Subcutaneous adipose tissue (tissue), 4 donors: Measurements from ENCODE around the gene TM2D3. TPM values are rescaled to one million over a fixed set of nuclear protein-coding genes. Genes with fewer than 3 reads are reported as not detected.

ENCODE experiments used
- CTCF ChIP-seq: fragments of 450-650 bp; IDR thresholded peaks from one replicate; pipeline ENCODE4 v1.5.1; 2016; ENCODE audit warnings: low read depth, mild to moderate bottlenecking, control low read depth, antibody characterized with exemption, moderate library complexity
- total RNA-seq, 4 donors: library from RNA; depleted of rRNA; stranded (reverse); fragments of >200 nt; gene quantifications; one replicate each; pipeline ENCODE4 v1.1.0, GENCODE V29; 2016

Gene TM2D3
- total RNA-seq, 4 donors from 2014 or later, result 38.4 to 60.7 (median 47.7) TPM

- no peak for TF ChIP-seq CTCF
These were observed 5.5 kb downstream of the TM2D3 start for GRCh38 chr15:101646672-101647071.

- TF ChIP-seq CTCF, result no peak
These were observed 9.8 kb downstream of the TM2D3 start for GRCh38 chr15:101642361-101642760.

GRCh38 chr15:101641894-101642293, 10.3 kb downstream of the TM2D3 start:
- no peak for TF ChIP-seq CTCF

- TF ChIP-seq CTCF, result no peak
These were observed 10.9 kb downstream of the TM2D3 start for GRCh38 chr15:101641129-101641764.

- TF ChIP-seq CTCF, result no peak
These were observed 12.5 kb downstream of the TM2D3 start for GRCh38 chr15:101639667-101640066.

- TF ChIP-seq CTCF, result no peak
These were observed 14.3 kb downstream of the TM2D3 start for GRCh38 chr15:101637919-101638318.

GRCh38 chr15:101637516-101637915, 14.7 kb downstream of the TM2D3 start:
- no peak for TF ChIP-seq CTCF
